ENCODE results near the gene CMIP. TPM values are rescaled to one million over a fixed set of nuclear protein-coding genes. Genes with fewer than 3 reads are reported as not detected.

The CMIP gene
- total RNA-seq, 3 donors from 2014 or later, result 14.9 to 23.9 (median 17.6) TPM

- no peak for DNase-seq (ENCODE audit: low spot score in 2 of 2)
- Histone ChIP-seq H3K36me3 (no peaks in the 10 kb centered on the region), H3K27ac (no peak overlapping the region), H3K27me3 (no peaks in the 10 kb centered on the region), H3K4me3 (no peak overlapping the region), H3K4me1 (no peaks in the 10 kb centered on the region), H3K9me3 (no peaks in the 10 kb centered on the region)
- TF ChIP-seq POLR2A (IDR thresholded peaks at IDR 0.05) (no peak), CTCF (IDR thresholded peaks at IDR 0.05) (no peak), POLR2AphosphoS5 (IDR thresholded peaks at IDR 0.05) (no peak)
- intact Hi-C loops (cut with DNase I; ENCODE audit: low total_unique reads), result loop anchor here (10.0 kb wide), 1 partner anchor 1880 kb away; no protein-coding TSS in a partner anchor
Observed at GRCh38 chr16:81654346-81654745, 209.7 kb downstream of the CMIP start.

- H3K4me1 ChIP-seq, result no peaks in the 10 kb centered on the region
- H3K9me3 ChIP-seq, result no peaks in the 10 kb centered on the region
- no peaks in the 10 kb centered on the region for H3K36me3 ChIP-seq
- no peak overlapping the region for H3K27ac ChIP-seq
- intact Hi-C loops (cut with DNase I; ENCODE audit: low total_unique reads), result loop anchor here (1.0 to 10.0 kb wide), 3 partner anchors 47 to 1881 kb away; no protein-coding TSS in a partner anchor
- TF ChIP-seq POLR2AphosphoS5 (IDR thresholded peaks at IDR 0.05), result peak in 1 of 3 donors; percentile 19
- no peak for TF ChIP-seq CTCF (IDR thresholded peaks at IDR 0.05)
- no peak for TF ChIP-seq POLR2A (IDR thresholded peaks at IDR 0.05)
- no peaks in the 10 kb centered on the region for H3K27me3 ChIP-seq
- DNase-seq (ENCODE audit: low spot score in 2 of 2), result no peak
- H3K4me3 ChIP-seq, result no peak overlapping the region
Observed at GRCh38 chr16:81655469-81656162, 211.0 kb downstream of the CMIP start.

GRCh38 chr16:81657224-81657623, 212.6 kb downstream of the CMIP start:
- no peaks in the 10 kb centered on the region for H3K9me3 ChIP-seq
- no peaks in the 10 kb centered on the region for H3K27me3 ChIP-seq
- no peaks in the 10 kb centered on the region for H3K4me1 ChIP-seq
- H3K4me3 ChIP-seq, result no peak overlapping the region
- H3K36me3 ChIP-seq, result no peaks in the 10 kb centered on the region
- TF ChIP-seq POLR2AphosphoS5 (IDR thresholded peaks at IDR 0.05) (no peak), POLR2A (IDR thresholded peaks at IDR 0.05) (no peak), CTCF (IDR thresholded peaks at IDR 0.05) (no peak)
- H3K27ac ChIP-seq, result peak overlapping the region in 1 of 2 donors; percentile 46
- DNase-seq (ENCODE audit: low spot score in 2 of 2), result no peak
- intact Hi-C loops (cut with DNase I; ENCODE audit: low total_unique reads), result loop anchor here (5.0 to 10.0 kb wide), 2 partner anchors 100 to 1882 kb away; no protein-coding TSS in a partner anchor

- Histone ChIP-seq H3K27ac (no peak overlapping the region), H3K36me3 (no peaks in the 10 kb centered on the region), H3K9me3 (no peaks in the 10 kb centered on the region), H3K4me1 (no peaks in the 10 kb centered on the region), H3K27me3 (no peaks in the 10 kb centered on the region), H3K4me3 (no peak overlapping the region)
- TF ChIP-seq POLR2A (IDR thresholded peaks at IDR 0.05) (no peak), CTCF (IDR thresholded peaks at IDR 0.05) (no peak), POLR2AphosphoS5 (IDR thresholded peaks at IDR 0.05) (no peak)
- intact Hi-C loops (cut with DNase I; ENCODE audit: low total_unique reads), result loop anchor here (5.0 to 10.0 kb wide), 2 partner anchors 100 to 1883 kb away; no protein-coding TSS in a partner anchor
- no peak for DNase-seq (ENCODE audit: low spot score in 2 of 2)
Observed at GRCh38 chr16:81657781-81658180, 213.2 kb downstream of the CMIP start.

GRCh38 chr16:81658373-81658772, 213.8 kb downstream of the CMIP start:
- Histone ChIP-seq H3K36me3 (no peaks in the 10 kb centered on the region), H3K4me1 (no peaks in the 10 kb centered on the region)
- intact Hi-C loops (cut with DNase I; ENCODE audit: low total_unique reads), result loop anchor here (5.0 to 10.0 kb wide), 2 partner anchors 101 to 1884 kb away; no protein-coding TSS in a partner anchor

More at GRCh38 chr16:81658373-81658772, 213.8 kb downstream of the CMIP start:
- H3K27ac ChIP-seq, result no peak overlapping the region
- no peak for DNase-seq (ENCODE audit: low spot score in 2 of 2)
- no peak for TF ChIP-seq POLR2AphosphoS5 (IDR thresholded peaks at IDR 0.05)
- no peak for TF ChIP-seq CTCF (IDR thresholded peaks at IDR 0.05)
- no peak for TF ChIP-seq POLR2A (IDR thresholded peaks at IDR 0.05)
- no peaks in the 10 kb centered on the region for H3K27me3 ChIP-seq
- no peaks in the 10 kb centered on the region for H3K9me3 ChIP-seq
- no peak overlapping the region for H3K4me3 ChIP-seq
